ENCODE results near the gene SARDH.

SARDH gene

DNA sequence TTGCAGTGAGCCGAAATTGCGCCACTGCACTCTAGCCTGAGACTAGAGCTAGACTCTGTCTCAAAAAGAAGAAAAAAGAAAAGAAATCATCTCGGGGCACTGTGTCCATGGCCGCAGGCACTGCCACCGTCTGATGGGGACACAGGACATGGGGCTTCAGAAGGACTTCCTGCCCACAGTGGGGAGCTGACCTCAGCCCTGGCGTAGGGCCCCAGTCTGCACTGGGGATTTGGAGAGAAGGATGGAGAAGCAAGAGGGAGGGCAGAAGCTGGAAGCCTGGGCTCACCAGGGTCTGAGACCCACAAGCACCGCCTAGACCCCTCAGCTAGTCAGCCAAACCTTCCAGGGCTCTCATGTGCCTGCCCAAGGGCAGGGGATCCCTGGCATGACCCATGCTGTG lies 4.1 kb upstream of the SARDH start (continued):
- TF ChIP-seq, protein P1, sequence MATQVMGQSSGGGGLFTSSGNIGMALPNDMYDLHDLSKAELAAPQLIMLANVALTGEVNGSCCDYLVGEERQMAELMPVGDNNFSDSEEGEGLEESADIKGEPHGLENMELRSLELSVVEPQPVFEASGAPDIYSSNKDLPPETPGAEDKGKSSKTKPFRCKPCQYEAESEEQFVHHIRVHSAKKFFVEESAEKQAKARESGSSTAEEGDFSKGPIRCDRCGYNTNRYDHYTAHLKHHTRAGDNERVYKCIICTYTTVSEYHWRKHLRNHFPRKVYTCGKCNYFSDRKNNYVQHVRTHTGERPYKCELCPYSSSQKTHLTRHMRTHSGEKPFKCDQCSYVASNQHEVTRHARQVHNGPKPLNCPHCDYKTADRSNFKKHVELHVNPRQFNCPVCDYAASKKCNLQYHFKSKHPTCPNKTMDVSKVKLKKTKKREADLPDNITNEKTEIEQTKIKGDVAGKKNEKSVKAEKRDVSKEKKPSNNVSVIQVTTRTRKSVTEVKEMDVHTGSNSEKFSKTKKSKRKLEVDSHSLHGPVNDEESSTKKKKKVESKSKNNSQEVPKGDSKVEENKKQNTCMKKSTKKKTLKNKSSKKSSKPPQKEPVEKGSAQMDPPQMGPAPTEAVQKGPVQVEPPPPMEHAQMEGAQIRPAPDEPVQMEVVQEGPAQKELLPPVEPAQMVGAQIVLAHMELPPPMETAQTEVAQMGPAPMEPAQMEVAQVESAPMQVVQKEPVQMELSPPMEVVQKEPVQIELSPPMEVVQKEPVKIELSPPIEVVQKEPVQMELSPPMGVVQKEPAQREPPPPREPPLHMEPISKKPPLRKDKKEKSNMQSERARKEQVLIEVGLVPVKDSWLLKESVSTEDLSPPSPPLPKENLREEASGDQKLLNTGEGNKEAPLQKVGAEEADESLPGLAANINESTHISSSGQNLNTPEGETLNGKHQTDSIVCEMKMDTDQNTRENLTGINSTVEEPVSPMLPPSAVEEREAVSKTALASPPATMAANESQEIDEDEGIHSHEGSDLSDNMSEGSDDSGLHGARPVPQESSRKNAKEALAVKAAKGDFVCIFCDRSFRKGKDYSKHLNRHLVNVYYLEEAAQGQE (tag by site-specific recombination; IDR thresholded peaks at IDR 0.05) = no peak
- no peak for TF ChIP-seq ZBTB7A (tag by site-specific recombination; IDR thresholded peaks at IDR 0.05; ENCODE audit: low read depth)
- no peak for TF ChIP-seq ZNF223 (tag by site-specific recombination; IDR thresholded peaks at IDR 0.05)
- no peak for TF ChIP-seq KLF10 (tag by site-specific recombination; IDR thresholded peaks at IDR 0.05)
- TF ChIP-seq, protein P2, sequence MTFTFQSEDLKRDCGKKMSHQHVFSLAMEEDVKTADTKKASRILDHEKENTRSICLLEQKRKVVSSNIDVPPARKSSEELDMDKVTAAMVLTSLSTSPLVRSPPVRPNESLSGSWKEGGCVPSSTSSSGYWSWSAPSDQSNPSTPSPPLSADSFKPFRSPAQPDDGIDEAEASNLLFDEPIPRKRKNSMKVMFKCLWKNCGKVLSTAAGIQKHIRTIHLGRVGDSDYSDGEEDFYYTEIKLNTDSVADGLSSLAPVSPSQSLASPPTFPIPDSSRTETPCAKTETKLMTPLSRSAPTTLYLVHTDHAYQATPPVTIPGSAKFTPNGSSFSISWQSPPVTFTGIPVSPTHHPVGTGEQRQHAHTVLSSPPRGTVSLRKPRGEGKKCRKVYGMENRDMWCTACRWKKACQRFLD (tag by site-specific recombination; IDR thresholded peaks at IDR 0.05) = no peak
- no peak for TF ChIP-seq HOXC10 (CRISPR knock-in tag; IDR thresholded peaks at IDR 0.05)
- TF ChIP-seq OSR2 (tag by site-specific recombination; IDR thresholded peaks at IDR 0.05) = no peak
- TF ChIP-seq ZNF626 (tag by site-specific recombination; IDR thresholded peaks at IDR 0.05) = no peak
- no peak for TF ChIP-seq ZNF792 (tag by site-specific recombination; IDR thresholded peaks at IDR 0.05)
- no peak for TF ChIP-seq KLF1 (tag by site-specific recombination; IDR thresholded peaks at IDR 0.05)
- TF ChIP-seq, protein P3, sequence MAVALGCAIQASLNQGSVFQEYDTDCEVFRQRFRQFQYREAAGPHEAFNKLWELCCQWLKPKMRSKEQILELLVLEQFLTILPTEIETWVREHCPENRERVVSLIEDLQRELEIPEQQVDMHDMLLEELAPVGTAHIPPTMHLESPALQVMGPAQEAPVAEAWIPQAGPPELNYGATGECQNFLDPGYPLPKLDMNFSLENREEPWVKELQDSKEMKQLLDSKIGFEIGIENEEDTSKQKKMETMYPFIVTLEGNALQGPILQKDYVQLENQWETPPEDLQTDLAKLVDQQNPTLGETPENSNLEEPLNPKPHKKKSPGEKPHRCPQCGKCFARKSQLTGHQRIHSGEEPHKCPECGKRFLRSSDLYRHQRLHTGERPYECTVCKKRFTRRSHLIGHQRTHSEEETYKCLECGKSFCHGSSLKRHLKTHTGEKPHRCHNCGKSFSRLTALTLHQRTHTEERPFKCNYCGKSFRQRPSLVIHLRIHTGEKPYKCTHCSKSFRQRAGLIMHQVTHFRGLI (tag by site-specific recombination; IDR thresholded peaks at IDR 0.05) = no peak
- TF ChIP-seq ZNF146 (tag by site-specific recombination; IDR thresholded peaks at IDR 0.05) = no peak

DNA sequence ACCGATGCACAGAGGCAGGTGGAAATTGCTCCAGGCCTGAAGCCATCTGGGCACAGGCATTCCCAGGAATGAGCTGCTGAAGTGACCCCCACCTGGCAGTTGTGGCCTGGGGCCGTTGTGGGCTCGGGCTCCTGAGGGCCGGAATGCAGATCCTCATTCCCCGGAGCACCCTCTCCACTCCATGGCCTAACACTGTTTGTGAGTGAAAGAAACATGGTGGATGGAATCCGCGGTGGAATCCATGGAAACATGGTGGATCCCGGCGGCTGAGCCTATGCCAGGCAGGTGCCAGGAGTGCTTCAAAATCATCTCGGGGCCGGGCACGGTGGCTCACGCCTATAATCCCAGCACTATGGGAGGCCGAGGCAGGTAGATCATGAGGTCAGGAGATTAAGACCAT lies 3.6 kb upstream of the SARDH start:
- no peak overlapping the region for H3K27ac ChIP-seq (ENCODE audit: extremely low read depth, low read depth, low read length)
- POLR2A ChIA-PET = no interaction called here
- H3K4me1 ChIP-seq (ENCODE audit: control insufficient read depth, insufficient read depth, low read length) = no peaks in the 10 kb centered on the region
- CTCF ChIA-PET = interaction anchor here (0.6 to 3.0 kb wide), 17 partner anchors 8 to 357 kb away, joined by 3 to 46 read pairs (median 4); no protein-coding TSS in a partner anchor
- H3K9me3 ChIP-seq (ENCODE audit: control insufficient read depth, insufficient read depth, low read depth, low read length) = no peaks in the 10 kb centered on the region
- no peaks in the 10 kb centered on the region for H3K36me3 ChIP-seq (ENCODE audit: control insufficient read depth in 2 of 2, insufficient read depth in 1 of 2, low read length in 2 of 2)
- TF ChIP-seq ZFHX2 (tag by site-specific recombination; conservative IDR thresholded peaks at IDR 0.05) = no peak
- TF ChIP-seq, protein P4, sequence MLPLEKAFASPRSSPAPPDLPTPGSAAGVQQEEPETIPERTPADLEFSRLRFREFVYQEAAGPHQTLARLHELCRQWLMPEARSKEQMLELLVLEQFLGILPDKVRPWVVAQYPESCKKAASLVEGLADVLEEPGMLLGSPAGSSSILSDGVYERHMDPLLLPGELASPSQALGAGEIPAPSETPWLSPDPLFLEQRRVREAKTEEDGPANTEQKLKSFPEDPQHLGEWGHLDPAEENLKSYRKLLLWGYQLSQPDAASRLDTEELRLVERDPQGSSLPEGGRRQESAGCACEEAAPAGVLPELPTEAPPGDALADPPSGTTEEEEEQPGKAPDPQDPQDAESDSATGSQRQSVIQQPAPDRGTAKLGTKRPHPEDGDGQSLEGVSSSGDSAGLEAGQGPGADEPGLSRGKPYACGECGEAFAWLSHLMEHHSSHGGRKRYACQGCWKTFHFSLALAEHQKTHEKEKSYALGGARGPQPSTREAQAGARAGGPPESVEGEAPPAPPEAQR (tag by site-specific recombination; IDR thresholded peaks at IDR 0.05) = no peak
- no peak for TF ChIP-seq ZNF223 (tag by site-specific recombination; IDR thresholded peaks at IDR 0.05)
- no peak for TF ChIP-seq ZNF548 (tag by site-specific recombination; IDR thresholded peaks at IDR 0.05)
- TF ChIP-seq, protein P1 (tag by site-specific recombination; IDR thresholded peaks at IDR 0.05) = no peak
- TF ChIP-seq ZNF37A (tag by site-specific recombination; IDR thresholded peaks at IDR 0.05) = no peak
- TF ChIP-seq ZNF146 (tag by site-specific recombination; IDR thresholded peaks at IDR 0.05) = no peak
- TF ChIP-seq KLF9 (tag by site-specific recombination; IDR thresholded peaks at IDR 0.05; ENCODE audit: low read depth) = no peak
- TF ChIP-seq REPIN1 (tag by site-specific recombination; IDR thresholded peaks at IDR 0.05; ENCODE audit: low read depth) = no peak
- TF ChIP-seq ZNF701 (tag by site-specific recombination; IDR thresholded peaks at IDR 0.05) = no peak
- TF ChIP-seq ZNF626 (tag by site-specific recombination; IDR thresholded peaks at IDR 0.05) = no peak
- TF ChIP-seq, protein P5, sequence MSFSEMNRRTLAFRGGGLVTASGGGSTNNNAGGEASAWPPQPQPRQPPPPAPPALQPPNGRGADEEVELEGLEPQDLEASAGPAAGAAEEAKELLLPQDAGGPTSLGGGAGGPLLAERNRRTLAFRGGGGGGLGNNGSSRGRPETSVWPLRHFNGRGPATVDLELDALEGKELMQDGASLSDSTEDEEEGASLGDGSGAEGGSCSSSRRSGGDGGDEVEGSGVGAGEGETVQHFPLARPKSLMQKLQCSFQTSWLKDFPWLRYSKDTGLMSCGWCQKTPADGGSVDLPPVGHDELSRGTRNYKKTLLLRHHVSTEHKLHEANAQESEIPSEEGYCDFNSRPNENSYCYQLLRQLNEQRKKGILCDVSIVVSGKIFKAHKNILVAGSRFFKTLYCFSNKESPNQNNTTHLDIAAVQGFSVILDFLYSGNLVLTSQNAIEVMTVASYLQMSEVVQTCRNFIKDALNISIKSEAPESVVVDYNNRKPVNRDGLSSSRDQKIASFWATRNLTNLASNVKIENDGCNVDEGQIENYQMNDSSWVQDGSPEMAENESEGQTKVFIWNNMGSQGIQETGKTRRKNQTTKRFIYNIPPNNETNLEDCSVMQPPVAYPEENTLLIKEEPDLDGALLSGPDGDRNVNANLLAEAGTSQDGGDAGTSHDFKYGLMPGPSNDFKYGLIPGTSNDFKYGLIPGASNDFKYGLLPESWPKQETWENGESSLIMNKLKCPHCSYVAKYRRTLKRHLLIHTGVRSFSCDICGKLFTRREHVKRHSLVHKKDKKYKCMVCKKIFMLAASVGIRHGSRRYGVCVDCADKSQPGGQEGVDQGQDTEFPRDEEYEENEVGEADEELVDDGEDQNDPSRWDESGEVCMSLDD (tag by site-specific recombination; IDR thresholded peaks at IDR 0.05) = no peak
- no peak for TF ChIP-seq ZNF266 (tag by site-specific recombination; IDR thresholded peaks at IDR 0.05; ENCODE audit: low read depth)
- TF ChIP-seq ZNF747 (tag by site-specific recombination; IDR thresholded peaks at IDR 0.05) = no peak
- no peak overlapping the region for H3K4me3 ChIP-seq (ENCODE audit: low read depth, low read length)

Data from HEK293 (cell line).